SH-SY5Y (cell line): ENCODE results near the gene STAG1.

Experiments
- GATA2 ChIP-seq: IDR thresholded peaks from 2 replicates; pipeline ENCODE4 v1.6.1; 2011; ENCODE audit warnings: mild to moderate bottlenecking, low read depth, low read length
- GATA3 ChIP-seq: IDR thresholded peaks from 2 replicates; pipeline ENCODE4 v1.6.1; 2011; ENCODE audit warnings: low read depth, mild to moderate bottlenecking, low read length, moderate library complexity

DNA sequence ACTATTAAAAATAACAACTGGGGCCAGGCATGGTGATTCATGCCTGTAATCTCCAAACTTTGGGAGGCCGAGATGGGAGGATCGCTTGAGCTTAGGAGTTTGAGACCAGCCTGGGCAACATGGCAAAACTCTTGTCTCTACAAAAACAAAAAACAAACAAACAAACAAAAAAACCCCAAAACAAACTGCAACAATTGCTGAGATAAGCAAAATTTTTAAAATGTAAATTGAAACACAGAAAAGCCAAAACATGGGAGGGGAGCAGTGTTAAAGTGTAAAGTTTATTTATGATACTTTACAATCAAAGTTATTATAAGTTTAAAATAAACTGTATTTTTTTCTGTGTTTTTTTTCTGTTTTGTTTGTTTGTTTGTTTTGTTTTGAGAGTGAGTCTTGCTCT is 294.4 kb downstream of the STAG1 start:
- no peak for TF ChIP-seq GATA2
- TF ChIP-seq GATA3 = no peak
